ENCODE results near the gene AATF.

Gene AATF

DNA sequence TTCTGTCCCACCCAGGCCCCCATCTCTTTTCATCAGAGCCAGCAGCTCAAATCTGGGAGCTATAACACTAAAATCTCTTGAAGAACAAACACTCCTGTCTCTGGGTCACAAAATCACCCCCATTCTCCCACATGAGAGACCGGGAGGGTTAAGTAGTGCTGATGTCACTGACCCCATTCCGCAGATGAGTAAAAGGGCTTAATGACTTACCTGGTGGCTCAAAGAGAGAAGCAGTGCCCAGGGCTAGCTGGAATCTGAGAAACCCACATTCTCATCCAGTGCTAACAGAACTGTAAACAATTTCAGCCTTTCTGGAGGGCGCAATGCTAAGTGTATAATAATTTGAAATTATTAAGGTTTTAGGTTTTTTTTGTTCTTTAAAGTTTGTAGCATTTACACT, 37.8 kb upstream of the AATF start:
- Histone ChIP-seq H3K9me2 (ENCODE audit: low read depth, low read length) (no peaks in the 10 kb centered on the region), H3K9me3 (ENCODE audit: low read length) (no peaks in the 10 kb centered on the region), H4K20me1 (ENCODE audit: insufficient read depth, low read length) (no peaks in the 10 kb centered on the region), H3K9ac (ENCODE audit: low read length) (no peak overlapping the region), H3K79me2 (ENCODE audit: insufficient read depth, low read length) (no peaks in the 10 kb centered on the region), H3F3A (ENCODE audit: insufficient read depth, low read length) (no peaks in the 10 kb centered on the region), H3K36me3 (ENCODE audit: insufficient read depth, low read length) (no peaks in the 10 kb centered on the region), H3K4me1 (ENCODE audit: insufficient read depth, low read length, severe bottlenecking) (no peaks in the 10 kb centered on the region), H3K4me2 (ENCODE audit: low read length) (no peak overlapping the region), H3K27ac (ENCODE audit: low read depth, low read length, poor library complexity, severe bottlenecking) (no peak overlapping the region), H3K27me3 (ENCODE audit: insufficient read depth, low read length) (no peaks in the 10 kb centered on the region), H3K4me3 (ENCODE audit: low read depth, low read length, poor library complexity, severe bottlenecking) (no peak overlapping the region), H2AFZ (ENCODE audit: low read length) (no peak overlapping the region)
- TF ChIP-seq EZH2 (IDR thresholded peaks at IDR 0.05; ENCODE audit: borderline replicate concordance, low read length) (no peak), CTCF (IDR thresholded peaks at IDR 0.05; ENCODE audit: low read length) (no peak)

- Histone ChIP-seq H3K9ac (ENCODE audit: low read length) (no peak overlapping the region), H3K79me2 (ENCODE audit: insufficient read depth, low read length) (no peaks in the 10 kb centered on the region), H3F3A (ENCODE audit: insufficient read depth, low read length) (no peaks in the 10 kb centered on the region), H3K4me1 (ENCODE audit: insufficient read depth, low read length, severe bottlenecking) (no peaks in the 10 kb centered on the region), H3K36me3 (ENCODE audit: insufficient read depth, low read length) (no peaks in the 10 kb centered on the region), H3K27me3 (ENCODE audit: insufficient read depth, low read length) (no peaks in the 10 kb centered on the region), H2AFZ (ENCODE audit: low read length) (no peak overlapping the region), H3K27ac (ENCODE audit: low read depth, low read length, poor library complexity, severe bottlenecking) (no peak overlapping the region), H3K4me2 (ENCODE audit: low read length) (no peak overlapping the region), H4K20me1 (ENCODE audit: insufficient read depth, low read length) (no peaks in the 10 kb centered on the region), H3K9me2 (ENCODE audit: low read depth, low read length) (no peaks in the 10 kb centered on the region), H3K9me3 (ENCODE audit: low read length) (no peaks in the 10 kb centered on the region), H3K4me3 (ENCODE audit: low read depth, low read length, poor library complexity, severe bottlenecking) (no peak overlapping the region)
- TF ChIP-seq EZH2 (IDR thresholded peaks at IDR 0.05; ENCODE audit: borderline replicate concordance, low read length) (no peak), CTCF (IDR thresholded peaks at IDR 0.05; ENCODE audit: low read length) (no peak)
Measured at GRCh38 chr17:36913132-36913531, 35.6 kb upstream of the AATF start.

DNA sequence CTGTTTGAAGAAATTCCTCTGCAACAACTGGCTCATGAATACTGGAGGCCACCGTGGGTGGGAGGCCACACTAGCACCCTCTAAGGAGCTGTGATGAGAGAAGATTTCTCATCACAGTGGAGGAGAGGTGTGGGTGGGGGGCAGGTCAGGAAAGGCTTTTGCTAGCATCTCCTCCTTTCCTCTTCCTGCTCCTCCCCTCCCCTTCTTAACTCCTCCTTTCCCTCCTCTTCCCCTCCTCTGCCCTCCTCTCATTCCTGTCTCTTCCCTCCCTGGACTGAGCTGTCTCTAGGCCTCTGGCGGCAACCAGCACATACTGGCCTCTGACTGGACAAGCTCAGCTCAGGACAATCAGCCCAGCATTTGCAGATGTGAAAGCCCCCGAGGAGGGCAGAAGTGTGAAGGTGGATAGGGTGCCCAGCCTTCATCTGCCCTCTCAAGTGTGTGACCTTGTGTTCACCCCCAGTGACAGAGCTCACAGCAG, 30.5 kb upstream of the AATF start:
- Histone ChIP-seq H3K4me3 (ENCODE audit: low read depth, low read length, poor library complexity, severe bottlenecking) (no peak overlapping the region), H3K79me2 (ENCODE audit: insufficient read depth, low read length) (no peaks in the 10 kb centered on the region), H3K27ac (ENCODE audit: low read depth, low read length, poor library complexity, severe bottlenecking) (no peak overlapping the region), H3K9me2 (ENCODE audit: low read depth, low read length) (no peaks in the 10 kb centered on the region), H3K36me3 (ENCODE audit: insufficient read depth, low read length) (no peaks in the 10 kb centered on the region), H3K9me3 (ENCODE audit: low read length) (no peaks in the 10 kb centered on the region), H4K20me1 (ENCODE audit: insufficient read depth, low read length) (no peaks in the 10 kb centered on the region), H3F3A (ENCODE audit: insufficient read depth, low read length) (no peaks in the 10 kb centered on the region), H3K4me2 (ENCODE audit: low read length) (no peak overlapping the region), H2AFZ (ENCODE audit: low read length) (no peak overlapping the region), H3K4me1 (ENCODE audit: insufficient read depth, low read length, severe bottlenecking) (no peaks in the 10 kb centered on the region), H3K27me3 (ENCODE audit: insufficient read depth, low read length) (0 out of 2 replicates have a peak, but pooled peaks cover 6% of the 10 kb centered on the region), H3K9ac (ENCODE audit: low read length) (no peak overlapping the region)
- no peak for TF ChIP-seq EZH2 (IDR thresholded peaks at IDR 0.05; ENCODE audit: borderline replicate concordance, low read length)
- no peak for TF ChIP-seq CTCF (IDR thresholded peaks at IDR 0.05; ENCODE audit: low read length)
